PFSK-1 (cell line): Measurements from ENCODE around the gene DTL.

ENCODE experiments used
- FOXP2 ChIP-seq: optimal IDR thresholded peaks from 2 replicates; pipeline ENCODE3; 2011; ENCODE audit warnings: borderline replicate concordance, control low read depth, inconsistent platforms; ENCODE audit not compliant: insufficient read depth; ENCODE audit errors: extremely low read length, extremely low read depth
- POLR2AphosphoS5 ChIP-seq: IDR thresholded peaks from 2 replicates; pipeline ENCODE4 v1.6.1; 2012; ENCODE audit warnings: low read depth, mild to moderate bottlenecking, control low read depth, low read length, moderate library complexity
- REST ChIP-seq, 2 experiments: IDR thresholded peaks; 2 replicates each; pipeline versions ENCODE4 v1.6.1 to v1.8.0; 2011 to 2012; ENCODE audit warnings: low read depth in 2 of 2, low read length in 2 of 2, control low read depth in 1 of 2, inconsistent platforms in 1 of 2, mild to moderate bottlenecking in 1 of 2, moderate library complexity in 1 of 2; ENCODE audit not compliant: insufficient read depth in 1 of 2
- SIN3A ChIP-seq: IDR thresholded peaks from 2 replicates; pipeline ENCODE4 v1.6.1; 2012; ENCODE audit warnings: mild to moderate bottlenecking, low read length, moderate library complexity, borderline replicate concordance; ENCODE audit not compliant: insufficient read depth
- TAF1 ChIP-seq: IDR thresholded peaks from 2 replicates; pipeline ENCODE4 v1.6.1; 2012; ENCODE audit warnings: low read length, control low read depth, borderline replicate concordance; ENCODE audit not compliant: insufficient read depth

The DTL gene

GRCh38 chr1:212124690-212125582 lies 89.4 kb downstream of the DTL start:
- TF ChIP-seq POLR2AphosphoS5: no peak
- no peak for TF ChIP-seq SIN3A
- TF ChIP-seq REST (IDR thresholded peaks at IDR 0.05; ENCODE audit: insufficient read depth in 1 of 2, low read depth in 2 of 2, low read length in 2 of 2): no peak
- no peak for TF ChIP-seq TAF1
- no peak for TF ChIP-seq FOXP2

- TF ChIP-seq POLR2AphosphoS5 (no peak), FOXP2 (no peak), TAF1 (no peak), SIN3A (no peak)
Observed at GRCh38 chr1:212125654-212126053, 90.1 kb downstream of the DTL start.

- no peak for TF ChIP-seq SIN3A
- TF ChIP-seq REST (IDR thresholded peaks at IDR 0.05; ENCODE audit: insufficient read depth in 1 of 2, low read depth in 2 of 2, low read length in 2 of 2): no peak
- no peak for TF ChIP-seq TAF1
- TF ChIP-seq FOXP2: no peak
- no peak for TF ChIP-seq POLR2AphosphoS5
Observed at GRCh38 chr1:212127221-212127620, 91.7 kb downstream of the DTL start.

- TF ChIP-seq POLR2AphosphoS5 (no peak), TAF1 (no peak), SIN3A (no peak), REST (IDR thresholded peaks at IDR 0.05; ENCODE audit: insufficient read depth in 1 of 2, low read depth in 2 of 2, low read length in 2 of 2) (no peak), FOXP2 (no peak)
Observed at GRCh38 chr1:212129781-212130180, 94.2 kb downstream of the DTL start.

GRCh38 chr1:212132025-212132424 lies 96.5 kb downstream of the DTL start:
- no peak for TF ChIP-seq POLR2AphosphoS5
- TF ChIP-seq REST (IDR thresholded peaks at IDR 0.05; ENCODE audit: insufficient read depth in 1 of 2, low read depth in 2 of 2, low read length in 2 of 2): no peak
- no peak for TF ChIP-seq TAF1
- no peak for TF ChIP-seq SIN3A
- TF ChIP-seq FOXP2: no peak
